PC-9 (cell line): Measurements from ENCODE around the gene NUDT3. TPM values are rescaled to one million over a fixed set of nuclear protein-coding genes. Genes with fewer than 3 reads are reported as not detected.
"Not testable (repeated sequence)": the region's sequence is repeated elsewhere in the genome, so short reads cannot be mapped to it uniquely, and the experiment has no call there.

Source experiments
- BruUV-seq: library from RNA; stranded (reverse); fragments of 400-500 nt; replicated peaks from 2 replicates; lab custom pipeline; 2021; lab: Mats Ljungman, UMichigan
- CTCF ChIA-PET: fragments of 300-600 bp; sonication (Branson Sonifier 250); formaldehyde crosslinking; loops from one replicate; lab custom pipeline; 2022; ENCODE audit warnings: antibody characterized with exemption; lab: Charles Lee
- POLR2A ChIA-PET: fragments of 300-600 bp; sonication (Branson Sonifier 250); formaldehyde crosslinking; loops from one replicate; lab custom pipeline; 2022; ENCODE audit warnings: antibody characterized with exemption; ENCODE audit not compliant: unreplicated experiment; lab: Charles Lee
- DNase-seq, 2 experiments: peaks; one replicate each; pipeline versions ENCODE4 v3.0.0 to v3.0.0-alpha.2; 2015 to 2022; ENCODE audit warnings: mixed read lengths in 1 of 2
- H2AFZ ChIP-seq: fragments of 200-600 bp; sonication (generic); 2 replicates; pipeline ENCODE4 v1.8.1; 2017; ENCODE audit warnings: antibody characterized with exemption
- H3F3A ChIP-seq: fragments of 200-600 bp; sonication (generic); 2 replicates; pipeline ENCODE4 v1.8.1; 2017; ENCODE audit warnings: antibody characterized with exemption, mild to moderate bottlenecking, low read depth; ENCODE audit not compliant: insufficient read depth
- H3K27ac ChIP-seq: fragments of 200-600 bp; sonication (generic); 2 replicates; pipeline ENCODE4 v1.6.1; 2016; ENCODE audit warnings: mixed run types
- H3K27me3 ChIP-seq: fragments of 200-600 bp; sonication (generic); 2 replicates; pipeline ENCODE4 v1.6.1; 2016; ENCODE audit warnings: low read depth, mixed run types; ENCODE audit not compliant: insufficient read depth
- H3K36me3 ChIP-seq: fragments of 200-600 bp; sonication (generic); 2 replicates; pipeline ENCODE4 v1.6.1; 2016; ENCODE audit warnings: low read depth, mixed run types
- H3K4me1 ChIP-seq: fragments of 200-600 bp; sonication (generic); replicated peaks from 2 replicates; pipeline ENCODE4 v1.6.1; 2016; ENCODE audit warnings: mixed run types; ENCODE audit not compliant: insufficient read depth
- H3K4me2 ChIP-seq: fragments of 200-600 bp; sonication (generic); 2 replicates; pipeline ENCODE4 v1.6.1; 2017; ENCODE audit warnings: mixed run types
- H3K4me3 ChIP-seq: fragments of 200-600 bp; sonication (generic); 2 replicates; pipeline ENCODE4 v1.6.1; 2016; ENCODE audit warnings: mixed run types
- H3K79me2 ChIP-seq: fragments of 200-600 bp; sonication (generic); 2 replicates; pipeline ENCODE4 v1.6.1; 2017; ENCODE audit warnings: low read depth, mixed run types
- H3K9me2 ChIP-seq: fragments of 200-600 bp; sonication (generic); 2 replicates; pipeline ENCODE4 v1.8.1; 2017; ENCODE audit warnings: mild to moderate bottlenecking; ENCODE audit not compliant: insufficient read depth
- H3K9me3 ChIP-seq: fragments of 200-600 bp; sonication (generic); 2 replicates; pipeline ENCODE4 v1.8.1; 2016; ENCODE audit warnings: low read depth; ENCODE audit not compliant: insufficient read depth
- H4K20me1 ChIP-seq: fragments of 200-600 bp; sonication (generic); 2 replicates; pipeline ENCODE4 v1.8.1; 2017; ENCODE audit not compliant: insufficient read depth
- CTCF ChIP-seq: fragments of 200-600 bp; sonication (generic); conservative IDR thresholded peaks from 2 replicates; pipeline ENCODE4 v1.6.1; 2017; ENCODE audit warnings: mixed run types, antibody characterized with exemption, mild to moderate bottlenecking, moderate library complexity
- EZH2 ChIP-seq: fragments of 200-600 bp; sonication (generic); IDR thresholded peaks from 2 replicates; pipeline ENCODE4 v1.8.0; 2017; ENCODE audit warnings: antibody characterized with exemption, low read depth
- intact Hi-C: fragments of 100-400 bp; cut with micrococcal nuclease; formaldehyde crosslinking; loops from one replicate; pipeline ENCODE4 v1.10.0; 2022; ENCODE audit not compliant: unreplicated experiment
- total RNA-seq: library from RNA; stranded (reverse); gene quantifications from 2 replicates; pipeline ENCODE4 v1.2.3, GENCODE V29; 2021

Gene NUDT3
- total RNA-seq, 1 experiment from 2014 or later: 19.1 TPM

GRCh38 chr6:34374508-34374907 is 18.0 kb downstream of the NUDT3 start:
- Histone ChIP-seq H3K9me3 (no peaks in the 10 kb centered on the region), H3K4me2 (no peak overlapping the region), H4K20me1 (peaks cover 46% of the 10 kb centered on the region), H3K9me2 (no peaks in the 10 kb centered on the region), H3K79me2 (peaks cover 87% of the 10 kb centered on the region), H2AFZ (no peak overlapping the region), H3K27me3 (no peaks in the 10 kb centered on the region), H3K4me3 (no peak overlapping the region), H3K4me1 (no peaks in the 10 kb centered on the region), H3F3A (peaks cover 12% of the 10 kb centered on the region; the same call in 1 of the 2 replicates), H3K27ac (no peak overlapping the region), H3K36me3 (no peaks in the 10 kb centered on the region)
- TF ChIP-seq EZH2: no peak
- no peak for TF ChIP-seq CTCF
- CTCF ChIA-PET: no interaction called here
- no peak for DNase-seq
- intact Hi-C loops: no loop called here
- POLR2A ChIA-PET: no interaction called here
- BruUV-seq: no TSS peak

- peaks cover 87% of the 10 kb centered on the region for H3K79me2 ChIP-seq
- no peak overlapping the region for H3K27ac ChIP-seq
- TF ChIP-seq EZH2 (no peak), CTCF (no peak)
- no peaks in the 10 kb centered on the region for H3K9me2 ChIP-seq
- intact Hi-C loops: no loop called here
- CTCF ChIA-PET: interaction anchor here (0.7 kb wide), 1 partner anchor 149 kb away, joined by 18 read pairs; no protein-coding TSS in a partner anchor
- H3K4me1 ChIP-seq: no peaks in the 10 kb centered on the region
- no peak overlapping the region for H3K4me2 ChIP-seq
- H3K27me3 ChIP-seq: no peaks in the 10 kb centered on the region
- POLR2A ChIA-PET: no interaction called here
- H3K4me3 ChIP-seq: no peak overlapping the region
- H3K36me3 ChIP-seq: no peaks in the 10 kb centered on the region
- BruUV-seq: no TSS peak
- no peaks in the 10 kb centered on the region for H3K9me3 ChIP-seq
- H3F3A ChIP-seq: peaks cover 12% of the 10 kb centered on the region; the same call in 1 of the 2 replicates
- peaks cover 46% of the 10 kb centered on the region for H4K20me1 ChIP-seq
- H2AFZ ChIP-seq: no peak overlapping the region
- no peak for DNase-seq
Observed at GRCh38 chr6:34374069-34374468, 18.4 kb downstream of the NUDT3 start.

GRCh38 chr6:34373511-34373910 is 19.0 kb downstream of the NUDT3 start:
- no TSS peak for BruUV-seq
- H3F3A ChIP-seq: peaks cover 12% of the 10 kb centered on the region
- no peak overlapping the region for H3K27ac ChIP-seq
- no peaks in the 10 kb centered on the region for H3K4me1 ChIP-seq
- H3K36me3 ChIP-seq: no peaks in the 10 kb centered on the region
- no peak overlapping the region for H2AFZ ChIP-seq
- H3K27me3 ChIP-seq: no peaks in the 10 kb centered on the region
- POLR2A ChIA-PET: no interaction called here
- no peaks in the 10 kb centered on the region for H3K9me2 ChIP-seq
- H3K4me3 ChIP-seq: no peak overlapping the region
- no peak for DNase-seq
- H3K79me2 ChIP-seq: peaks cover 87% of the 10 kb centered on the region
- peaks cover 46% of the 10 kb centered on the region for H4K20me1 ChIP-seq
- H3K9me3 ChIP-seq: no peaks in the 10 kb centered on the region
- CTCF ChIA-PET: interaction anchor here (0.7 kb wide), 1 partner anchor 150 kb away, joined by 18 read pairs; no protein-coding TSS in a partner anchor
- intact Hi-C loops: no loop called here
- H3K4me2 ChIP-seq: no peak overlapping the region
- TF ChIP-seq EZH2: no peak
- no peak for TF ChIP-seq CTCF

- H3K9me3 ChIP-seq, DNase-seq, H2AFZ ChIP-seq, CTCF ChIA-PET, H3K27me3 ChIP-seq, H3K4me2 ChIP-seq, BruUV-seq, POLR2A ChIA-PET, H3K9me2 ChIP-seq, H3K36me3 ChIP-seq, intact Hi-C loops, H3K27ac ChIP-seq, H3K4me3 ChIP-seq, H3K4me1 ChIP-seq: not testable (repeated sequence)
- peaks cover 30% of the 10 kb centered on the region for H4K20me1 ChIP-seq
- H3F3A ChIP-seq: peaks cover 12% of the 10 kb centered on the region
- H3K79me2 ChIP-seq: peaks cover 78% of the 10 kb centered on the region
Observed at GRCh38 chr6:34371865-34372264, 20.6 kb downstream of the NUDT3 start.
